BE2C (cell line): ENCODE measurements around the gene SLC38A6.

Experiments used
- DNase-seq: peaks from one replicate; pipeline ENCODE4 v3.0.0-alpha.2; 2020
- H3K27me3 ChIP-seq: fragments of 250-450 bp; sonication (Bioruptor Pico); 2 replicates; pipeline ENCODE4 v1.5.1; 2020; ENCODE audit warnings: mild to moderate bottlenecking
- H3K36me3 ChIP-seq: fragments of 250-450 bp; sonication (Bioruptor Pico); 2 replicates; pipeline ENCODE4 v1.5.1; 2020; ENCODE audit warnings: mild to moderate bottlenecking
- H3K4me1 ChIP-seq: fragments of 250-450 bp; sonication (Bioruptor Pico); 2 replicates; pipeline ENCODE4 v1.5.1; 2020
- H3K4me3 ChIP-seq: 2 replicates; pipeline ENCODE4 v1.5.1; 2011; ENCODE audit warnings: low read depth, low read length
- H3K9me3 ChIP-seq: fragments of 250-450 bp; sonication (Bioruptor Pico); 2 replicates; pipeline ENCODE4 v1.5.1; 2020
- CTCF ChIP-seq: IDR thresholded peaks from 2 replicates; pipeline ENCODE4 v1.5.1; 2012; ENCODE audit warnings: mild to moderate bottlenecking, low read depth, low read length

SLC38A6 gene

GRCh38 chr14:60963761-60964160 lies 17.3 kb upstream of the SLC38A6 start:
- no peaks in the 10 kb centered on the region for H3K4me1 ChIP-seq
- H3K36me3 ChIP-seq = no peaks in the 10 kb centered on the region
- H3K9me3 ChIP-seq = peaks cover 5% of the 10 kb centered on the region; the same call in 1 of the 2 replicates
- DNase-seq = no peak
- H3K27me3 ChIP-seq = no peaks in the 10 kb centered on the region
- H3K4me3 ChIP-seq = no peak overlapping the region
- TF ChIP-seq CTCF = no peak

GRCh38 chr14:60964904-60965303 lies 16.1 kb upstream of the SLC38A6 start:
- no peak for TF ChIP-seq CTCF

GRCh38 chr14:60965402-60965801 lies 15.6 kb upstream of the SLC38A6 start:
- DNase-seq = no peak
- Histone ChIP-seq H3K4me3 (no peak overlapping the region), H3K36me3 (peaks cover 3% of the 10 kb centered on the region; the same call in 1 of the 2 replicates), H3K4me1 (no peaks in the 10 kb centered on the region), H3K9me3 (no peaks in the 10 kb centered on the region), H3K27me3 (no peaks in the 10 kb centered on the region)
- TF ChIP-seq CTCF = no peak

More at GRCh38 chr14:60964904-60965303, 16.1 kb upstream of the SLC38A6 start:
- no peaks in the 10 kb centered on the region; the same call in 1 of the 2 replicates for H3K36me3 ChIP-seq
- no peak overlapping the region for H3K4me3 ChIP-seq
- H3K27me3 ChIP-seq = no peaks in the 10 kb centered on the region
- H3K9me3 ChIP-seq = no peaks in the 10 kb centered on the region
- H3K4me1 ChIP-seq = no peaks in the 10 kb centered on the region
- no peak for DNase-seq

- no peaks in the 10 kb centered on the region for H3K9me3 ChIP-seq
- DNase-seq = no peak
- no peaks in the 10 kb centered on the region for H3K4me1 ChIP-seq
- no peak for TF ChIP-seq CTCF
- H3K4me3 ChIP-seq = no peak overlapping the region
- H3K27me3 ChIP-seq = no peaks in the 10 kb centered on the region
- H3K36me3 ChIP-seq = peaks cover 3% of the 10 kb centered on the region; the same call in 1 of the 2 replicates
Observed at GRCh38 chr14:60968099-60968498, 12.9 kb upstream of the SLC38A6 start.

GRCh38 chr14:60968671-60969070 lies 12.4 kb upstream of the SLC38A6 start:
- H3K4me3 ChIP-seq = no peak overlapping the region
- no peaks in the 10 kb centered on the region for H3K27me3 ChIP-seq
- peaks cover 8% of the 10 kb centered on the region for H3K36me3 ChIP-seq
- no peaks in the 10 kb centered on the region for H3K9me3 ChIP-seq
- TF ChIP-seq CTCF = no peak
- H3K4me1 ChIP-seq = no peaks in the 10 kb centered on the region
- no peak for DNase-seq

GRCh38 chr14:60970146-60970545 lies 10.9 kb upstream of the SLC38A6 start:
- TF ChIP-seq CTCF = no peak
- Histone ChIP-seq H3K4me3 (no peak overlapping the region), H3K9me3 (no peaks in the 10 kb centered on the region), H3K4me1 (no peaks in the 10 kb centered on the region), H3K27me3 (no peaks in the 10 kb centered on the region), H3K36me3 (peaks cover 20% of the 10 kb centered on the region)
- no peak for DNase-seq
